Breast epithelium (tissue), 4 donors: ENCODE results near the gene TSC22D3. TPM values are rescaled to one million over a fixed set of nuclear protein-coding genes. Genes with fewer than 3 reads are reported as not detected.

ENCODE experiments used
- DNase-seq, 2 donors: peaks; one replicate each; pipeline ENCODE4 v3.0.0-alpha.2; 2019; ENCODE audit warnings: low spot score in 2 of 2
- H3K27ac ChIP-seq, 2 donors: fragments of 200-600 bp; sonication (generic) in 1 of 2; one replicate each; pipeline ENCODE4 v1.5.1; 2016 to 2019; ENCODE audit warnings: mild to moderate bottlenecking in 1 of 2
- H3K27me3 ChIP-seq, 2 donors: fragments of 200-600 bp; sonication (generic) in 1 of 2; one replicate each; pipeline versions ENCODE4 v1.5.1 to v1.6.0; 2017 to 2019; ENCODE audit warnings: control low read depth in 1 of 2, mild to moderate bottlenecking in 1 of 2
- H3K36me3 ChIP-seq: fragments of 200-600 bp; one replicate; pipeline ENCODE4 v1.5.1; 2019
- H3K4me1 ChIP-seq, 2 donors: fragments of 200-600 bp; sonication (generic); one replicate each; pipeline ENCODE4 v1.5.1; 2016 to 2019; ENCODE audit warnings: control low read depth in 1 of 2
- H3K4me3 ChIP-seq, 3 donors: fragments of 200-600 bp; sonication (generic); 1 replicate in 2 of 3; 2 replicates in 1 of 3; pipeline ENCODE4 v1.5.1; 2016 to 2019; ENCODE audit warnings: mild to moderate bottlenecking in 3 of 3, moderate library complexity in 2 of 3
- H3K9me3 ChIP-seq, 2 donors: fragments of 200-600 bp; sonication (generic) in 1 of 2; one replicate each; pipeline ENCODE4 v1.5.1; 2016 to 2019; ENCODE audit warnings: control low read depth in 1 of 2
- CTCF ChIP-seq, 3 donors: fragments of 450-650 bp; IDR thresholded peaks; one replicate each; pipeline ENCODE4 v1.5.1; 2016 to 2017; ENCODE audit warnings: antibody characterized with exemption in 3 of 3, mild to moderate bottlenecking in 3 of 3, moderate library complexity in 3 of 3
- POLR2A ChIP-seq: fragments of 450-650 bp; IDR thresholded peaks from one replicate; pipeline ENCODE4 v1.6.1; 2016; ENCODE audit warnings: antibody characterized with exemption, mild to moderate bottlenecking, moderate library complexity
- POLR2AphosphoS5 ChIP-seq, 3 donors: sonication (generic); formaldehyde crosslinking; IDR thresholded peaks; one replicate each; pipeline ENCODE4 v1.6.1; 2017; ENCODE audit warnings: antibody characterized with exemption in 3 of 3
- intact Hi-C: fragments of 100-400 bp; cut with DNase I; formaldehyde crosslinking; loops from one replicate; pipeline ENCODE4 v1.15.1; 2023; ENCODE audit warnings: low total_unique reads
- total RNA-seq, 3 donors: library from RNA; depleted of rRNA; stranded (reverse); fragments of >200 nt; gene quantifications; one replicate each; pipeline ENCODE4 v1.1.0, GENCODE V29; 2016

Gene TSC22D3
- total RNA-seq, 3 donors from 2014 or later, result 606 to 1,046 (median 681) TPM

- no peaks in the 10 kb centered on the region for H3K36me3 ChIP-seq
- DNase-seq, result no peak
- TF ChIP-seq CTCF (IDR thresholded peaks at IDR 0.05) (no peak), POLR2A (no peak), POLR2AphosphoS5 (IDR thresholded peaks at IDR 0.05) (no peak)
- H3K4me3 ChIP-seq, result no peak overlapping the region
- H3K27me3 ChIP-seq, result peaks cover 0 to 37% of the 10 kb centered on the region in 2 donors
- H3K27ac ChIP-seq, result peak overlapping the region in 1 of 2 donors; percentile 12
- intact Hi-C loops, result loop anchor here (10.0 kb wide), 1 partner anchor 1652 kb away; no protein-coding TSS in a partner anchor
- H3K4me1 ChIP-seq, result no peaks in the 10 kb centered on the region
- no peaks in the 10 kb centered on the region for H3K9me3 ChIP-seq
Measured at GRCh38 chrX:107752714-107753113, 22.9 kb downstream of the TSC22D3 start.

GRCh38 chrX:107752043-107752442 is 23.5 kb downstream of the TSC22D3 start:
- intact Hi-C loops, result loop anchor here (10.0 kb wide), 1 partner anchor 1653 kb away; no protein-coding TSS in a partner anchor

GRCh38 chrX:107750861-107751445 is 24.6 kb downstream of the TSC22D3 start:
- intact Hi-C loops, result loop anchor here (10.0 kb wide), 1 partner anchor 1654 kb away; no protein-coding TSS in a partner anchor
- Histone ChIP-seq H3K4me3 (no peak overlapping the region), H3K4me1 (no peaks in the 10 kb centered on the region), H3K27me3 (peaks cover 0 to 37% of the 10 kb centered on the region in 2 donors), H3K9me3 (no peaks in the 10 kb centered on the region), H3K36me3 (no peaks in the 10 kb centered on the region), H3K27ac (peak overlapping the region in 1 of 2 donors; percentile 26)
- DNase-seq, result no peak
- TF ChIP-seq POLR2AphosphoS5 (IDR thresholded peaks at IDR 0.05) (no peak), POLR2A (no peak), CTCF (IDR thresholded peaks at IDR 0.05) (no peak)

More at GRCh38 chrX:107752043-107752442, 23.5 kb downstream of the TSC22D3 start:
- TF ChIP-seq CTCF (IDR thresholded peaks at IDR 0.05), result no peak
- Histone ChIP-seq H3K27ac (no peak overlapping the region), H3K27me3 (peaks cover 0 to 40% of the 10 kb centered on the region in 2 donors), H3K4me3 (no peak overlapping the region), H3K36me3 (no peaks in the 10 kb centered on the region), H3K4me1 (no peaks in the 10 kb centered on the region), H3K9me3 (no peaks in the 10 kb centered on the region)
- DNase-seq, result no peak

DNA sequence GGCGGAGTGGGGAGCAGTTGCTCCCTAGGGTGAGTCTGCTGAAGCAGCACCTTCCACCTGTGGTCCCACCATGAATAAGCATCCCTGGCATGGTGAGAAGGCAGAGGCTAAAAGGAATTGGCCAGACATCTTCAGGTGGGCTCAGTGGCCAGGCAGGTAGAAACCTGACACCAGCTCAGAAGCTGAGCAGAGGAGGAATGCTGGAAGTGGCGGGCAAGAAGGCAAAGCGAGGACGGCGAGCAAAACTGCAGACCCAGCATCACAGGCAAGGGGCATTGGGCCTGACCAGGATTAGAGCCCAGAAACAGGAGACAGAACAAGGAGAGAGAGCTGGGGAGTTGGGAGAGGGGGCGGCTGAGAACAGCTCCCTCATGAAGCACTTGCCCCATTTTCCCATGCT is 25.3 kb downstream of the TSC22D3 start:
- peaks cover 0 to 31% of the 10 kb centered on the region in 2 donors for H3K27me3 ChIP-seq
- TF ChIP-seq CTCF (IDR thresholded peaks at IDR 0.05) (no peak), POLR2A (no peak), POLR2AphosphoS5 (IDR thresholded peaks at IDR 0.05) (no peak)
- no peaks in the 10 kb centered on the region for H3K36me3 ChIP-seq
- H3K4me1 ChIP-seq, result no peaks in the 10 kb centered on the region
- DNase-seq, result no peak
- intact Hi-C loops, result loop anchor here (10.0 kb wide), 1 partner anchor 1655 kb away; no protein-coding TSS in a partner anchor
- no peak overlapping the region for H3K4me3 ChIP-seq
- peak overlapping the region in 1 of 2 donors; percentile 26 for H3K27ac ChIP-seq
- H3K9me3 ChIP-seq, result no peaks in the 10 kb centered on the region

GRCh38 chrX:107748506-107748905 is 27.1 kb downstream of the TSC22D3 start:
- Histone ChIP-seq H3K36me3 (no peaks in the 10 kb centered on the region), H3K9me3 (no peaks in the 10 kb centered on the region), H3K4me3 (no peak overlapping the region), H3K4me1 (no peaks in the 10 kb centered on the region), H3K27ac (peak overlapping the region in 1 of 2 donors; percentile 34), H3K27me3 (peaks cover 0 to 27% of the 10 kb centered on the region in 2 donors)
- intact Hi-C loops, result no loop called here
- TF ChIP-seq POLR2A (no peak), POLR2AphosphoS5 (IDR thresholded peaks at IDR 0.05) (no peak), CTCF (IDR thresholded peaks at IDR 0.05) (no peak)
- no peak for DNase-seq
